GM12878 (cell line): Measurements from ENCODE around the gene SLC12A1.

ENCODE experiments used
- CREB1 ChIP-seq: IDR thresholded peaks from 2 replicates; pipeline ENCODE4 v1.6.1; 2012; ENCODE audit warnings: low read depth, mild to moderate bottlenecking, inconsistent platforms
- SIN3A ChIP-seq: IDR thresholded peaks from 2 replicates; pipeline ENCODE4 v1.6.1; 2012; ENCODE audit warnings: low read depth, low read length, improper control_type of control experiment
- TF ChIP-seq, protein P1 (sequence below), 3 experiments: IDR thresholded peaks in 2 of 3; conservative IDR thresholded peaks in 1 of 3; 2 replicates each; pipeline ENCODE4 v1.5.1; 2011; ENCODE audit warnings: low read depth in 3 of 3, low read length in 3 of 3, mild to moderate bottlenecking in 3 of 3, control low read depth in 2 of 3, moderate library complexity in 2 of 3, inconsistent platforms in 1 of 3, mixed read lengths in 1 of 3; ENCODE audit not compliant: control insufficient read depth in 2 of 3, insufficient read depth in 1 of 3; ENCODE audit errors: extremely low read depth in 1 of 3

DNA sequence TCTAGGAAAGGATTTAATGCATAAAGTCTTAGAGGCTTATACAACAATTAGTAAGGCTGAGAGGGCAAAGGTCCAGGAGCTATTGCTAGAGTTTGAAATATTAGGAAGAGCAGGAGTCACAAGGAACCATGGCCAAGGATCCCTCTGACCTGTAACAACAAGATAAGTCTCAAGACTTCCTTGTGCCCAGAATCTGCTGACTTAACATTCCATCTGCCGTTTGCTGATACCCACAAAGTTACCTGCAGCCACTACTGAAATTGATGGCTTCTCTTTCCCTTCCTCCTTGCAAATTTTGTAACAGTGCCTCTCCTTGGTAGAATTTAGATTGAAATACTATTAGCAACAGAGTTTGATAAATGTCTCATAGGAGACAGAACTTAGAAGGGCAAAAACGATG is 23.4 kb upstream of the SLC12A1 start:
- TF ChIP-seq CREB1 (no peak), SIN3A (no peak)
- TF ChIP-seq, protein P1, sequence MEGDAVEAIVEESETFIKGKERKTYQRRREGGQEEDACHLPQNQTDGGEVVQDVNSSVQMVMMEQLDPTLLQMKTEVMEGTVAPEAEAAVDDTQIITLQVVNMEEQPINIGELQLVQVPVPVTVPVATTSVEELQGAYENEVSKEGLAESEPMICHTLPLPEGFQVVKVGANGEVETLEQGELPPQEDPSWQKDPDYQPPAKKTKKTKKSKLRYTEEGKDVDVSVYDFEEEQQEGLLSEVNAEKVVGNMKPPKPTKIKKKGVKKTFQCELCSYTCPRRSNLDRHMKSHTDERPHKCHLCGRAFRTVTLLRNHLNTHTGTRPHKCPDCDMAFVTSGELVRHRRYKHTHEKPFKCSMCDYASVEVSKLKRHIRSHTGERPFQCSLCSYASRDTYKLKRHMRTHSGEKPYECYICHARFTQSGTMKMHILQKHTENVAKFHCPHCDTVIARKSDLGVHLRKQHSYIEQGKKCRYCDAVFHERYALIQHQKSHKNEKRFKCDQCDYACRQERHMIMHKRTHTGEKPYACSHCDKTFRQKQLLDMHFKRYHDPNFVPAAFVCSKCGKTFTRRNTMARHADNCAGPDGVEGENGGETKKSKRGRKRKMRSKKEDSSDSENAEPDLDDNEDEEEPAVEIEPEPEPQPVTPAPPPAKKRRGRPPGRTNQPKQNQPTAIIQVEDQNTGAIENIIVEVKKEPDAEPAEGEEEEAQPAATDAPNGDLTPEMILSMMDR (IDR thresholded peaks at IDR 0.05 in 2 of 3, conservative IDR thresholded peaks at IDR 0.05 in 1 of 3; ENCODE audit: control insufficient read depth in 2 of 3, extremely low read depth in 1 of 3, insufficient read depth in 1 of 3, low read depth in 3 of 3, low read length in 3 of 3) = no peak
